ENCODE measurements around the gene DAND5. TPM values are rescaled to one million over a fixed set of nuclear protein-coding genes. Genes with fewer than 3 reads are reported as not detected.
A peak's percentile ranks its signal among the peaks of the same experiment; 100 is the strongest.

DAND5 gene
- total RNA-seq, 2 donors from 2014 or later = 2.9 to 10.7 TPM

- TF ChIP-seq, protein P1, sequence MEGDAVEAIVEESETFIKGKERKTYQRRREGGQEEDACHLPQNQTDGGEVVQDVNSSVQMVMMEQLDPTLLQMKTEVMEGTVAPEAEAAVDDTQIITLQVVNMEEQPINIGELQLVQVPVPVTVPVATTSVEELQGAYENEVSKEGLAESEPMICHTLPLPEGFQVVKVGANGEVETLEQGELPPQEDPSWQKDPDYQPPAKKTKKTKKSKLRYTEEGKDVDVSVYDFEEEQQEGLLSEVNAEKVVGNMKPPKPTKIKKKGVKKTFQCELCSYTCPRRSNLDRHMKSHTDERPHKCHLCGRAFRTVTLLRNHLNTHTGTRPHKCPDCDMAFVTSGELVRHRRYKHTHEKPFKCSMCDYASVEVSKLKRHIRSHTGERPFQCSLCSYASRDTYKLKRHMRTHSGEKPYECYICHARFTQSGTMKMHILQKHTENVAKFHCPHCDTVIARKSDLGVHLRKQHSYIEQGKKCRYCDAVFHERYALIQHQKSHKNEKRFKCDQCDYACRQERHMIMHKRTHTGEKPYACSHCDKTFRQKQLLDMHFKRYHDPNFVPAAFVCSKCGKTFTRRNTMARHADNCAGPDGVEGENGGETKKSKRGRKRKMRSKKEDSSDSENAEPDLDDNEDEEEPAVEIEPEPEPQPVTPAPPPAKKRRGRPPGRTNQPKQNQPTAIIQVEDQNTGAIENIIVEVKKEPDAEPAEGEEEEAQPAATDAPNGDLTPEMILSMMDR (IDR thresholded peaks at IDR 0.05) = no peak
- Histone ChIP-seq H3K4me1 (peaks cover 0 to 50% of the 10 kb centered on the region in 2 donors), H3K27ac (peak overlapping the region; percentile 90 to 92), H3K9me3 (no peaks in the 10 kb centered on the region), H3K4me3 (peak overlapping the region; percentile 75 to 78), H3K36me3 (peaks cover 9% of the 10 kb centered on the region), H3K27me3 (no peaks in the 10 kb centered on the region)
- no peak for DNase-seq (ENCODE audit: low spot score)
These were observed 28.0 kb downstream of the DAND5 start for GRCh38 chr19:12997179-12997966.

DNA sequence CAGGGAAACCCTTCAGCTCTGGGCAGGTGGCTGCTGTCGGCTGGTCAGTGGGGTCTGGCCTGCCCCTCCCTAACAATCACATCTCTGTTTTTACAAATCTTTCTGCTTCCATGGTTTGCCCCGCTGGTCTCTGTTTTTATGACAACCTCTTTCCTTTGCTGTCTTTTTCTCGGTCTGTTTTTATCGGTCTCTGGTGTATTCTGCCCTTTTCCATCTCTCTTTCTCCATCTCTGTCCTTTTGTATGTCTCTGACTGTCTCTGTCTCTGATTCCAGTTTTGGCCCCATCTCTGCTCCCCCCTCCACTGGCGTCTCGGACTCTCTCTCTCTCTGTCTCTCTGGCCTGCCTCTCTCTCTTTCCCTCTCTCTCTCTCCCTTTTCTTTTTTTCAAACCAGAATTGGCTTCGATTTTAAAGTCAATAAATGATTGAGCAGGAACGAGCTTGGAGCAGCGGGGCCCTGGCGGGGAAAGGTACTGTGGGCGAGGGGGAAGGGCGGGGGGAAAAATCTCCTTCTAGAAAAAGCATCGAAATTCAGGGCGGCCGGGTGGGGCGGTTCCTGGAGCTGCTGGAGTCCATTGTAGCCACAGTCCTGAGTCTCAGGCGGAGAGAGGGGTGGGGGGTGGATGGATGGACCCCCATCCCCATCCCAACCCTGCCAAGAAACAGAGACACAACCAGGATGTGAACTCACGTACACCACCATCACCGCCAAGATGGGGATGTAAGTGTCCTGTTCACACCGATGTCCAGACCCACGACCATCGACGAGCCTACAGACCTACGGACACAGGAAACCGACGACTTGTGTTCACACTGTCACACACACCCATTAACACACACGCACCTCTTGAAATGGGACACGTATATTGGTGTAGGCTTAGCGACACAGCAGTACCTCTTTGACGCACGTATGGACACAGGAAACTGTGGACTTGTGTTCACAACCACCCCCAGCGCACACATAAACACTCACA is 28.9 kb downstream of the DAND5 start:
- peaks cover 9% of the 10 kb centered on the region for H3K36me3 ChIP-seq
- H3K4me3 ChIP-seq = peak overlapping the region in 1 of 2 donors; percentile 78
- H3K9me3 ChIP-seq = no peaks in the 10 kb centered on the region
- TF ChIP-seq, protein P1 (IDR thresholded peaks at IDR 0.05) = no peak
- H3K4me1 ChIP-seq = peaks cover 0 to 59% of the 10 kb centered on the region in 2 donors
- H3K27me3 ChIP-seq = no peaks in the 10 kb centered on the region
- no peak for DNase-seq (ENCODE audit: low spot score)
- peak overlapping the region; percentile 90 to 92 for H3K27ac ChIP-seq

DNA sequence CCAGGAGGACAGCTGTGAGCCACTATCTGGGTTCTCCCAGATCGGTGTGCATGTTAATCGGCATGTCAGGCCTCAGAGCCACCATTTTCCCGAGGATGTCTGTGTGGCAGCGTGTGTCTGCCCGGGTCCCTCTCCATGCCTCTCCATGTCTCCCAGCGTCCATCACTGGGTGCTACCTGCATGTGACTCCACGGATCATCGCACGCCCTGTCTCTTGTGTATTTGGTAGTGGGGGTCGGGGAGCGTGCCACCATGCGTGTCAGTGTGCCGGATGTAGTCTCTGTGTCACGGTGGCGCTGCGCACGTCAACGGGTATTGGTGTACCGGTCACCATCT is 31.8 kb downstream of the DAND5 start:
- H3K27ac ChIP-seq = peak overlapping the region; percentile 89 to 97
- TF ChIP-seq, protein P1 (IDR thresholded peaks at IDR 0.05) = no peak
- DNase-seq (ENCODE audit: low spot score) = no peak
- H3K9me3 ChIP-seq = no peaks in the 10 kb centered on the region
- H3K36me3 ChIP-seq = peaks cover 9% of the 10 kb centered on the region
- H3K4me1 ChIP-seq = peaks cover 0 to 70% of the 10 kb centered on the region in 2 donors
- H3K27me3 ChIP-seq = no peaks in the 10 kb centered on the region
- H3K4me3 ChIP-seq = peak overlapping the region in 1 of 2 donors; percentile 7

- H3K4me1 ChIP-seq = peaks cover 0 to 70% of the 10 kb centered on the region in 2 donors
- H3K27me3 ChIP-seq = no peaks in the 10 kb centered on the region
- peak; percentile 79 for DNase-seq (ENCODE audit: low spot score)
- H3K36me3 ChIP-seq = peaks cover 9% of the 10 kb centered on the region
- H3K4me3 ChIP-seq = peak overlapping the region; percentile 20 to 40
- TF ChIP-seq, protein P1 (IDR thresholded peaks at IDR 0.05) = no peak
- H3K9me3 ChIP-seq = no peaks in the 10 kb centered on the region
- peak overlapping the region; percentile 89 to 97 for H3K27ac ChIP-seq
These were observed 32.3 kb downstream of the DAND5 start for GRCh38 chr19:13001502-13002165.

DNA sequence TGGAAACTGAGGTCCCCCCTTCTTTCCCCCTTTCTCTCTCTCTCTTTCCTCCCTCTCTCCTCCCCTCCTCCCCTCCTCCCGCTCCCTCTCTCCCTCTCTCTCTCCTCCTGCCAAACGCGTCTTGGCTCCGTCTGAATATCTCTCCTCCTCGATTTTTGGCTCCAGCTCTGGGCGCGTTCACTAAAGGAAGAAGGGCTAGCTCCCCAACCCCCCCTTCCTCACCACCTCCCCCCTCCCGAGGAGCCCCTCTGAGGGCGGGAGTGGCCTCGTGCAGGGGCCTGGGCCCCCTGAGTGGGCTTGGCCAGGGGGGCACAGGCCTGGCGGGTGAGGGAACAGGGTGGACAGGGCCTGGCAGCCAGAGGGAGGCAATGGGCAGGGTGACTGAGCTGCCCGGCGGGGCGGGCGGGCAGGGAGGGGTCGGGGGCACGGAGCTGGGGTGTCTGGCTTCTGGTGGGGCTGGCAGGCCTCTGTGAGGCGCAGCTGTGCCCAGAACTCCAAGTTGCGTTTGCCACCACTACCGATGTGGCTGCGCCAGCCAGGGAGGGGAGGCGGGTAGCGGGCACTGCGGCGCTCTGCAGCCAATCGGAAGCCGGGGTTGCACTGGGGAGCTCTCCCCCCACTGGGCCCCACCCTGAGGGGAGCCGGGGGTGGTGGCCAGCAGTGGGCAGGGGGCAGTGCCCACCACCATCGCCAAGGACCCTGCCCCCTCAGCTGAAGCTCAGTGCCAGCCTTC is 33.0 kb downstream of the DAND5 start:
- DNase-seq (ENCODE audit: low spot score) = peak; percentile 76
- Histone ChIP-seq H3K27me3 (no peaks in the 10 kb centered on the region), H3K4me1 (peaks cover 0 to 70% of the 10 kb centered on the region in 2 donors), H3K4me3 (peak overlapping the region; percentile 20 to 40), H3K9me3 (no peaks in the 10 kb centered on the region), H3K27ac (peak overlapping the region; percentile 89 to 97), H3K36me3 (peaks cover 9% of the 10 kb centered on the region)
- TF ChIP-seq, protein P1 (IDR thresholded peaks at IDR 0.05) = peak in 1 of 2 donors; percentile 66
